ENCODE results near the gene PGAP1. TPM values are rescaled to one million over a fixed set of nuclear protein-coding genes. Genes with fewer than 3 reads are reported as not detected.

The PGAP1 gene
- total RNA-seq, 1 experiment from 2014 or later, result 29.4 TPM

- no peak for TF ChIP-seq ZNF219 (CRISPR knock-in tag; IDR thresholded peaks at IDR 0.05; ENCODE audit: borderline replicate concordance)
- no peak for TF ChIP-seq ETV6 (CRISPR knock-in tag; IDR thresholded peaks at IDR 0.05)
- no peak for TF ChIP-seq CREB1 (CRISPR knock-in tag; IDR thresholded peaks at IDR 0.05)
- no peak for TF ChIP-seq FOXK1 (CRISPR knock-in tag; IDR thresholded peaks at IDR 0.05)
- no peak for TF ChIP-seq IRF1 (CRISPR knock-in tag; IDR thresholded peaks at IDR 0.05)
Observed at GRCh38 chr2:196918927-196919326, 7.6 kb downstream of the PGAP1 start (continued).

GRCh38 chr2:196917802-196918201 is 8.7 kb downstream of the PGAP1 start:
- Mint-ChIP-seq H3K4me3 (no peak overlapping the region), H3K27ac (no peak overlapping the region)
- CTCF ChIA-PET, result no interaction called here

GRCh38 chr2:196915507-196916189 is 10.9 kb downstream of the PGAP1 start:
- DNase-seq (ENCODE audit: low spot score), result no peak
- ChIA-PET POLR2A (no interaction called here), CTCF (no interaction called here)
- Mint-ChIP-seq H3K36me3 (peaks cover 63% of the 10 kb centered on the region), H3K4me3 (no peak overlapping the region), H3K4me1 (peaks cover 6% of the 10 kb centered on the region), H3K27me3 (ENCODE audit: low read depth) (no peaks in the 10 kb centered on the region), H3K9me3 (peaks cover 11% of the 10 kb centered on the region), H3K27ac (no peak overlapping the region)
- no peak for ATAC-seq
- TF ChIP-seq JAZF1 (CRISPR knock-in tag; IDR thresholded peaks at IDR 0.05), result no peak
- TF ChIP-seq MXD4 (CRISPR knock-in tag; IDR thresholded peaks at IDR 0.05; ENCODE audit: borderline replicate concordance), result no peak
- TF ChIP-seq E2F1 (CRISPR knock-in tag; IDR thresholded peaks at IDR 0.05), result no peak
- no peak for TF ChIP-seq USF1 (CRISPR knock-in tag; IDR thresholded peaks at IDR 0.05)
- TF ChIP-seq RELA (CRISPR knock-in tag; IDR thresholded peaks at IDR 0.05; ENCODE audit: borderline replicate concordance), result no peak
- TF ChIP-seq NFE2L1 (CRISPR knock-in tag; IDR thresholded peaks at IDR 0.05), result no peak
- TF ChIP-seq USF2 (CRISPR knock-in tag; IDR thresholded peaks at IDR 0.05), result no peak

More at GRCh38 chr2:196917802-196918201, 8.7 kb downstream of the PGAP1 start:
- no peaks in the 10 kb centered on the region for H3K27me3 Mint-ChIP-seq (ENCODE audit: low read depth)
- no peak for DNase-seq (ENCODE audit: low spot score)
- peaks cover 50% of the 10 kb centered on the region for H3K36me3 Mint-ChIP-seq
- POLR2A ChIA-PET, result no interaction called here
- no peak for ATAC-seq
- peaks cover 6% of the 10 kb centered on the region for H3K4me1 Mint-ChIP-seq
- no peak for TF ChIP-seq E2F4 (CRISPR knock-in tag; IDR thresholded peaks at IDR 0.05; ENCODE audit: borderline replicate concordance, low read depth)
- TF ChIP-seq ZNF263 (CRISPR knock-in tag; IDR thresholded peaks at IDR 0.05; ENCODE audit: low read depth), result no peak
- TF ChIP-seq SOX15 (CRISPR knock-in tag; IDR thresholded peaks at IDR 0.05), result no peak
- no peak for TF ChIP-seq NR1H2 (CRISPR knock-in tag; IDR thresholded peaks at IDR 0.05)
- TF ChIP-seq E2F5 (CRISPR knock-in tag; IDR thresholded peaks at IDR 0.05), result no peak
- no peak for TF ChIP-seq FOXP4 (CRISPR knock-in tag; IDR thresholded peaks at IDR 0.05)
- TF ChIP-seq TEAD1 (CRISPR knock-in tag; IDR thresholded peaks at IDR 0.05), result no peak
- no peak for TF ChIP-seq ZNF317 (CRISPR knock-in tag; IDR thresholded peaks at IDR 0.05; ENCODE audit: borderline replicate concordance, low read depth)
- no peak for TF ChIP-seq RELA (CRISPR knock-in tag; IDR thresholded peaks at IDR 0.05; ENCODE audit: borderline replicate concordance)
- H3K9me3 Mint-ChIP-seq, result peaks cover 6% of the 10 kb centered on the region

Measured in WTC11 (cell line).